Progenitor cell of endocrine pancreas (in vitro differentiated cells): ENCODE measurements around the gene KRTAP22-2. TPM values are rescaled to one million over a fixed set of nuclear protein-coding genes. Genes with fewer than 3 reads are reported as not detected.

ENCODE experiments used
- DNase-seq: peaks from one replicate; pipeline ENCODE4 v3.0.0; 2021; ENCODE audit warnings: low spot score; ENCODE audit not compliant: unreplicated experiment
- H3K27ac Mint-ChIP-seq: 2 replicates; pipeline ENCODE4 v1.8.0; 2021; ENCODE audit warnings: mild to moderate bottlenecking, moderate library complexity, mixed read lengths
- H3K27me3 Mint-ChIP-seq: 2 replicates; pipeline ENCODE4 v1.8.0; 2021; ENCODE audit warnings: mixed read lengths
- H3K36me3 Mint-ChIP-seq: 2 replicates; pipeline ENCODE4 v1.8.0; 2022; ENCODE audit warnings: mixed read lengths; ENCODE audit not compliant: insufficient read depth
- H3K4me1 Mint-ChIP-seq: 2 replicates; pipeline ENCODE4 v1.8.0; 2021; ENCODE audit warnings: low read depth, mixed read lengths
- H3K4me3 Mint-ChIP-seq: 2 replicates; pipeline ENCODE4 v1.8.0; 2021; ENCODE audit warnings: low read depth, mild to moderate bottlenecking, moderate library complexity, mixed read lengths
- H3K9me3 Mint-ChIP-seq: 2 replicates; pipeline ENCODE4 v1.8.0; 2021; ENCODE audit warnings: low read depth, mixed read lengths
- total RNA-seq: library from RNA; stranded (reverse); gene quantifications from 2 replicates; pipeline ENCODE4 v1.2.1, GENCODE V29; 2021
- TF ChIP-seq, protein P1 (sequence below): fragments of 200-600 bp; sonication (generic); IDR thresholded peaks from one replicate; pipeline ENCODE4 v1.5.0; 2021; ENCODE audit warnings: antibody characterized with exemption, mild to moderate bottlenecking; ENCODE audit not compliant: unreplicated experiment

Gene KRTAP22-2
- total RNA-seq, 1 donor from 2014 or later = not detected

- no peak within 1 kb of the TSS for H3K27ac Mint-ChIP-seq
- peaks cover 12% of the 10 kb centered on the region for H3K9me3 Mint-ChIP-seq
- DNase-seq = no peak
- H3K4me3 Mint-ChIP-seq = no peak within 1 kb of the TSS
- no peaks in the 10 kb centered on the region for H3K4me1 Mint-ChIP-seq
- TF ChIP-seq, protein P1, sequence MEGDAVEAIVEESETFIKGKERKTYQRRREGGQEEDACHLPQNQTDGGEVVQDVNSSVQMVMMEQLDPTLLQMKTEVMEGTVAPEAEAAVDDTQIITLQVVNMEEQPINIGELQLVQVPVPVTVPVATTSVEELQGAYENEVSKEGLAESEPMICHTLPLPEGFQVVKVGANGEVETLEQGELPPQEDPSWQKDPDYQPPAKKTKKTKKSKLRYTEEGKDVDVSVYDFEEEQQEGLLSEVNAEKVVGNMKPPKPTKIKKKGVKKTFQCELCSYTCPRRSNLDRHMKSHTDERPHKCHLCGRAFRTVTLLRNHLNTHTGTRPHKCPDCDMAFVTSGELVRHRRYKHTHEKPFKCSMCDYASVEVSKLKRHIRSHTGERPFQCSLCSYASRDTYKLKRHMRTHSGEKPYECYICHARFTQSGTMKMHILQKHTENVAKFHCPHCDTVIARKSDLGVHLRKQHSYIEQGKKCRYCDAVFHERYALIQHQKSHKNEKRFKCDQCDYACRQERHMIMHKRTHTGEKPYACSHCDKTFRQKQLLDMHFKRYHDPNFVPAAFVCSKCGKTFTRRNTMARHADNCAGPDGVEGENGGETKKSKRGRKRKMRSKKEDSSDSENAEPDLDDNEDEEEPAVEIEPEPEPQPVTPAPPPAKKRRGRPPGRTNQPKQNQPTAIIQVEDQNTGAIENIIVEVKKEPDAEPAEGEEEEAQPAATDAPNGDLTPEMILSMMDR = no peak
- H3K36me3 Mint-ChIP-seq = no peaks in the 10 kb centered on the region
- H3K27me3 Mint-ChIP-seq = no peaks in the 10 kb centered on the region
These were observed 28.8 kb downstream of the KRTAP22-2 start, which contains the start of gene KRTAP19-7 for GRCh38 chr21:30561264-30561895. TSS of gene KRTAP19-7 (minus strand) at chr21:30561314. CDS start at chr21:30561289, 25 bp downstream.

- TF ChIP-seq, protein P1 = no peak
- H3K36me3 Mint-ChIP-seq = no peaks in the 10 kb centered on the region
- no peaks in the 10 kb centered on the region for H3K4me1 Mint-ChIP-seq
- no peak for DNase-seq
- no peaks in the 10 kb centered on the region for H3K27me3 Mint-ChIP-seq
- no peak overlapping the region for H3K4me3 Mint-ChIP-seq
- no peak overlapping the region for H3K27ac Mint-ChIP-seq
- H3K9me3 Mint-ChIP-seq = peaks cover 24% of the 10 kb centered on the region
These were observed 35.1 kb downstream of the KRTAP22-2 start for GRCh38 chr21:30555095-30555494.

DNA sequence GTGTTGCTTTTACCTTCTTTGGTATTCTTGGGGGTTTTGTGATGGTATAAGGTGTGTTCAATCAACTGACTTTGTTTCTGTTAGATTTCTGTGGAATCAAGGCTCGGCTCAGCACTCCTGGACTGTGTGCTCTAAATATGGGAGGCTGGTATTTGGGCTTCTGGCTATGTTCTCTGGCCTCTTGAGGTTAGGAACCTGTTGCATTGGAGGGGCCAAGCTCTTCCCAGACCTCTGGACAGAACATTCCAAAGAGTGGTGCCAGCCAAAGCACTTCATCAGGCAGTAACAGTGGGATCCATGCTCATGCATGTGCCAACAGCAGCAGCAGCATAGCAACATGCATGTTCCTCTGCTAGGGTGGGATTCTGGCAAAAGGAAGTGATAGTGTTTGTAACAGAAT is 37.4 kb downstream of the KRTAP22-2 start:
- H3K27me3 Mint-ChIP-seq = no peaks in the 10 kb centered on the region
- H3K4me3 Mint-ChIP-seq = no peak overlapping the region
- DNase-seq = no peak
- H3K4me1 Mint-ChIP-seq = no peaks in the 10 kb centered on the region
- H3K27ac Mint-ChIP-seq = no peak overlapping the region
- H3K36me3 Mint-ChIP-seq = no peaks in the 10 kb centered on the region
- TF ChIP-seq, protein P1 = no peak
- peaks cover 34% of the 10 kb centered on the region for H3K9me3 Mint-ChIP-seq

GRCh38 chr21:30541764-30542163 is 48.4 kb downstream of the KRTAP22-2 start, which contains the start of gene KRTAP19-6:
TSS of gene KRTAP19-6 (minus strand) at chr21:30541864. CDS start at chr21:30541833, 31 bp downstream.
- Mint-ChIP-seq H3K4me1 (no peaks in the 10 kb centered on the region), H3K36me3 (no peaks in the 10 kb centered on the region), H3K9me3 (peaks cover 15% of the 10 kb centered on the region), H3K4me3 (no peak within 1 kb of the TSS), H3K27me3 (no peaks in the 10 kb centered on the region), H3K27ac (no peak within 1 kb of the TSS)
- TF ChIP-seq, protein P1 = no peak
- no peak for DNase-seq

Other genes starting within 250 kb of the KRTAP22-2 start
- not detected in 2 replicates for gene KRTAP23-1, start 241.8 kb downstream of the KRTAP22-2 start, total RNA-seq
- not detected in 2 replicates for gene KRTAP13-2, start 218.1 kb downstream of the KRTAP22-2 start, total RNA-seq
- gene KRTAP13-1, start 194.4 kb downstream of the KRTAP22-2 start, total RNA-seq = not detected in 2 replicates
- gene KRTAP13-3, start 164.5 kb downstream of the KRTAP22-2 start, total RNA-seq = not detected in 2 replicates
- not detected in 2 replicates for gene KRTAP13-4, start 160.2 kb downstream of the KRTAP22-2 start, total RNA-seq
- not detected in 2 replicates for gene KRTAP15-1, start 150.1 kb downstream of the KRTAP22-2 start, total RNA-seq
- not detected in 2 replicates for gene KRTAP19-1, start 110.0 kb downstream of the KRTAP22-2 start, total RNA-seq
- gene KRTAP19-2, start 103.0 kb downstream of the KRTAP22-2 start, total RNA-seq = not detected in 2 replicates
- not detected in 2 replicates for gene KRTAP19-3, start 98.4 kb downstream of the KRTAP22-2 start, total RNA-seq
- not detected in 2 replicates for gene KRTAP19-4, start 93.2 kb downstream of the KRTAP22-2 start, total RNA-seq
- gene KRTAP19-5, start 88.3 kb downstream of the KRTAP22-2 start, total RNA-seq = not detected in 2 replicates
- gene KRTAP19-6, start 48.5 kb downstream of the KRTAP22-2 start, total RNA-seq = not detected in 2 replicates
- gene KRTAP19-7, start 29.1 kb downstream of the KRTAP22-2 start, total RNA-seq = not detected in 2 replicates
- not detected in 2 replicates for gene KRTAP6-3, start 2.0 kb upstream of the KRTAP22-2 start, total RNA-seq
- not detected in 2 replicates for gene KRTAP6-2, start 8.5 kb upstream of the KRTAP22-2 start, total RNA-seq
- gene KRTAP22-1, start 10.7 kb upstream of the KRTAP22-2 start, total RNA-seq = not detected in 2 replicates
- gene KRTAP6-1, start 23.5 kb upstream of the KRTAP22-2 start, total RNA-seq = not detected in 2 replicates
- gene KRTAP20-1, start 26.0 kb upstream of the KRTAP22-2 start, total RNA-seq = not detected in 2 replicates
- gene KRTAP20-4, start 30.2 kb upstream of the KRTAP22-2 start, total RNA-seq = not detected in 2 replicates
- gene KRTAP20-2, start 44.8 kb upstream of the KRTAP22-2 start, total RNA-seq = not detected in 2 replicates
- not detected in 2 replicates for gene KRTAP20-3, start 52.5 kb upstream of the KRTAP22-2 start, total RNA-seq
- not detected in 2 replicates for gene KRTAP21-3, start 128.4 kb upstream of the KRTAP22-2 start, total RNA-seq
- not detected in 2 replicates for gene KRTAP21-2, start 156.9 kb upstream of the KRTAP22-2 start, total RNA-seq
- gene KRTAP21-1, start 165.0 kb upstream of the KRTAP22-2 start, total RNA-seq = not detected in 2 replicates
- gene KRTAP8-1, start 222.9 kb upstream of the KRTAP22-2 start, total RNA-seq = not detected in 2 replicates
- not detected in 2 replicates for gene KRTAP7-1, start 239.4 kb upstream of the KRTAP22-2 start, total RNA-seq